Neural progenitor cell (in vitro differentiated cells): ENCODE data around the gene PACRG. TPM values are rescaled to one million over a fixed set of nuclear protein-coding genes. Genes with fewer than 3 reads are reported as not detected.

Source experiments
- DNase-seq: peaks from one replicate; pipeline ENCODE4 v3.0.0-alpha.2; 2016; ENCODE audit warnings: low spot score
- H2AFZ ChIP-seq: fragments of 200-600 bp; sonication (generic); replicated peaks from 2 replicates; pipeline ENCODE4 v1.6.1; 2016; ENCODE audit warnings: antibody characterized with exemption
- H3F3A ChIP-seq: fragments of 200-600 bp; sonication (generic); 2 replicates; pipeline ENCODE4 v1.6.1; 2016; ENCODE audit warnings: antibody characterized with exemption, low read depth
- H3K27ac ChIP-seq: fragments of 200-600 bp; sonication (generic); 2 replicates; pipeline ENCODE4 v1.5.1; 2016; ENCODE audit warnings: mild to moderate bottlenecking
- H3K27me3 ChIP-seq: fragments of 200-600 bp; sonication (generic); 2 replicates; pipeline ENCODE4 v1.6.1; 2016; ENCODE audit warnings: mild to moderate bottlenecking, moderate library complexity
- H3K36me3 ChIP-seq: fragments of 200-600 bp; sonication (generic); 2 replicates; pipeline ENCODE4 v1.5.1; 2016
- H3K4me1 ChIP-seq: fragments of 200-600 bp; sonication (generic); 2 replicates; pipeline ENCODE4 v1.6.1; 2016; ENCODE audit warnings: mixed run types
- H3K4me2 ChIP-seq: fragments of 200-600 bp; sonication (generic); 2 replicates; pipeline ENCODE4 v1.6.1; 2016
- H3K4me3 ChIP-seq: fragments of 200-600 bp; sonication (generic); 2 replicates; pipeline ENCODE4 v1.5.1; 2016
- H3K79me2 ChIP-seq: fragments of 200-600 bp; sonication (generic); 2 replicates; pipeline ENCODE4 v1.6.1; 2016; ENCODE audit warnings: low read depth
- H3K9ac ChIP-seq: fragments of 200-600 bp; sonication (generic); 2 replicates; pipeline ENCODE4 v1.6.1; 2016
- H3K9me3 ChIP-seq: fragments of 200-600 bp; sonication (generic); 2 replicates; pipeline ENCODE4 v1.5.1; 2016; ENCODE audit warnings: low read depth
- H4K20me1 ChIP-seq: fragments of 200-600 bp; sonication (generic); 2 replicates; pipeline ENCODE4 v1.6.1; 2016; ENCODE audit warnings: low read depth
- H3K27ac Mint-ChIP-seq: 3 replicates; pipeline ENCODE4 v1.8.0; 2021; ENCODE audit warnings: mixed read lengths
- H3K27me3 Mint-ChIP-seq: 2 replicates; pipeline ENCODE4 v1.8.0; 2022; ENCODE audit warnings: low read depth, mild to moderate bottlenecking, inconsistent platforms, moderate library complexity, mixed read lengths; ENCODE audit not compliant: insufficient read depth
- H3K36me3 Mint-ChIP-seq: 3 replicates; pipeline ENCODE4 v1.8.0; 2021; ENCODE audit warnings: mixed read lengths
- H3K4me1 Mint-ChIP-seq: 3 replicates; pipeline ENCODE4 v1.8.0; 2021; ENCODE audit warnings: mixed read lengths
- H3K4me3 Mint-ChIP-seq: 3 replicates; pipeline ENCODE4 v1.8.0; 2021; ENCODE audit warnings: mild to moderate bottlenecking, moderate library complexity, mixed read lengths
- H3K9me3 Mint-ChIP-seq: 3 replicates; pipeline ENCODE4 v1.8.0; 2020; ENCODE audit warnings: mixed read lengths
- EZH2 ChIP-seq: fragments of 200-600 bp; sonication (generic); IDR thresholded peaks from 2 replicates; pipeline ENCODE4 v1.6.1; 2017; ENCODE audit warnings: antibody characterized with exemption, mild to moderate bottlenecking, moderate library complexity
- EZH2phosphoT487 ChIP-seq: fragments of 200-600 bp; sonication (generic); IDR thresholded peaks from 2 replicates; pipeline ENCODE4 v1.6.1; 2017; ENCODE audit warnings: antibody characterized with exemption
- total RNA-seq: library from RNA; depleted of rRNA; stranded (reverse); fragments of >200 nt; gene quantifications from 2 replicates; pipeline ENCODE4 v1.2.3, GENCODE V29; 2015; ENCODE audit warnings: low replicate concordance
- TF ChIP-seq, protein P1 (sequence below): fragments of 200-600 bp; sonication (generic); IDR thresholded peaks from 2 replicates; pipeline ENCODE4 v1.5.1; 2017; ENCODE audit warnings: antibody characterized with exemption, mild to moderate bottlenecking

PACRG gene
- total RNA-seq, 1 donor from 2014 or later = 0.30 TPM

DNA sequence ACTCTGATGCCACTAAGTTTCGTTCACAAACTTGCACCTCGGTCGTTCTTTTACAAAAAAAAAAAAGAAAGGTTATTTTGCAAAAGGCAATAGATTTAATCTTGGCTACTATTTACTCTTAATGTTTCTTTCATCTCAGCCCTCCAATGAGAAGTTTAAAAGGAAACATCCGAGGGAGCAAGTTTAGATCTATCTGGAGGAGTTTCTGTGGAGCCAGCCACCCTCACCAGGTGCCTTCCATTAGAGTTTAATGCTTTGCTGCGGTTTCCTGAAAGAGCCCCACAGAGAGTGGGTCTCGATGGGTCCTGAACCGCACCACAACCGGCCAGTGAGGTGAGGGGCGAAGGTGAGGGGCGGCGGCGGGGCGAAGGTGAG is 840 bp upstream of the PACRG start:
- peak overlapping the region; percentile 74 for H3K4me2 ChIP-seq
- no peak for DNase-seq
- Mint-ChIP-seq H3K27me3 (no peaks in the 10 kb centered on the region), H3K27ac (peak overlapping the region; percentile 98), H3K4me3 (peak overlapping the region; percentile 97), H3K9me3 (no peaks in the 10 kb centered on the region), H3K36me3 (no peaks in the 10 kb centered on the region), H3K4me1 (peaks cover 19% of the 10 kb centered on the region)
- H3K27me3 ChIP-seq = peaks cover 8% of the 10 kb centered on the region
- H3K9ac ChIP-seq = no peak overlapping the region
- TF ChIP-seq, protein P1, sequence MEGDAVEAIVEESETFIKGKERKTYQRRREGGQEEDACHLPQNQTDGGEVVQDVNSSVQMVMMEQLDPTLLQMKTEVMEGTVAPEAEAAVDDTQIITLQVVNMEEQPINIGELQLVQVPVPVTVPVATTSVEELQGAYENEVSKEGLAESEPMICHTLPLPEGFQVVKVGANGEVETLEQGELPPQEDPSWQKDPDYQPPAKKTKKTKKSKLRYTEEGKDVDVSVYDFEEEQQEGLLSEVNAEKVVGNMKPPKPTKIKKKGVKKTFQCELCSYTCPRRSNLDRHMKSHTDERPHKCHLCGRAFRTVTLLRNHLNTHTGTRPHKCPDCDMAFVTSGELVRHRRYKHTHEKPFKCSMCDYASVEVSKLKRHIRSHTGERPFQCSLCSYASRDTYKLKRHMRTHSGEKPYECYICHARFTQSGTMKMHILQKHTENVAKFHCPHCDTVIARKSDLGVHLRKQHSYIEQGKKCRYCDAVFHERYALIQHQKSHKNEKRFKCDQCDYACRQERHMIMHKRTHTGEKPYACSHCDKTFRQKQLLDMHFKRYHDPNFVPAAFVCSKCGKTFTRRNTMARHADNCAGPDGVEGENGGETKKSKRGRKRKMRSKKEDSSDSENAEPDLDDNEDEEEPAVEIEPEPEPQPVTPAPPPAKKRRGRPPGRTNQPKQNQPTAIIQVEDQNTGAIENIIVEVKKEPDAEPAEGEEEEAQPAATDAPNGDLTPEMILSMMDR = no peak
- TF ChIP-seq EZH2 = no peak
- no peak for TF ChIP-seq EZH2phosphoT487
- H3F3A ChIP-seq = no peaks in the 10 kb centered on the region
- no peaks in the 10 kb centered on the region for H4K20me1 ChIP-seq
- peak overlapping the region; percentile 65 for H3K4me3 ChIP-seq
- H3K4me1 ChIP-seq = peaks cover 3% of the 10 kb centered on the region
- H3K36me3 ChIP-seq = no peaks in the 10 kb centered on the region
- no peaks in the 10 kb centered on the region for H3K9me3 ChIP-seq
- no peaks in the 10 kb centered on the region for H3K79me2 ChIP-seq
- no peak overlapping the region for H3K27ac ChIP-seq
- H2AFZ ChIP-seq = peak overlapping the region; percentile 64

DNA sequence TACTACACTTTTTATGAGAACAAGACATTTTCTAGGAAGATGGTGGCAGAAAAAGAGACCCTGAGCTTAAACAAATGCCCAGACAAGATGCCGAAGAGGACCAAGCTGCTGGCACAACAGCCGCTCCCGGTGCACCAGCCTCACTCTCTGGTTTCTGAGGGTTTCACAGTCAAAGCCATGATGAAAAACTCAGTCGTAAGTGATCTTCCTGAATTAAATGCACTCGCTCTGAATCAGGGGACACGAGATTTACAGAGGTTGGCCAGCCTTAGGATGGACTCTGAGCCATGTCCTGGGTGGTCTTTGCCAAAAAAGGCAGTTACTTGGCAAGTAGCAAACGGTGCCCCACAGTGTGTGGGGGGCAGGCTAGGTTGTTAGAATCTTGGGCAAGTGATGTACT is 423 bp downstream of the PACRG start:
- H3K4me1 ChIP-seq = peaks cover 3% of the 10 kb centered on the region
- H3K27me3 Mint-ChIP-seq = no peaks in the 10 kb centered on the region
- H3K4me3 ChIP-seq = peak overlapping the region; percentile 28
- H3K36me3 Mint-ChIP-seq = no peaks in the 10 kb centered on the region
- no peak overlapping the region for H3K27ac ChIP-seq
- H3K36me3 ChIP-seq = no peaks in the 10 kb centered on the region
- H4K20me1 ChIP-seq = no peaks in the 10 kb centered on the region
- no peaks in the 10 kb centered on the region for H3K9me3 ChIP-seq
- peak; percentile 23 for DNase-seq
- H3K9me3 Mint-ChIP-seq = no peaks in the 10 kb centered on the region
- H3K27ac Mint-ChIP-seq = peak overlapping the region; percentile 22
- no peaks in the 10 kb centered on the region for H3K79me2 ChIP-seq
- TF ChIP-seq EZH2phosphoT487 (no peak), EZH2 (no peak)
- TF ChIP-seq, protein P1 = no peak
- H3K4me2 ChIP-seq = peak overlapping the region; percentile 67
- peak overlapping the region; percentile 83 for H2AFZ ChIP-seq
- H3K4me3 Mint-ChIP-seq = peak overlapping the region; percentile 97
- peaks cover 24% of the 10 kb centered on the region for H3K4me1 Mint-ChIP-seq
- H3F3A ChIP-seq = no peaks in the 10 kb centered on the region
- peaks cover 8% of the 10 kb centered on the region for H3K27me3 ChIP-seq
- H3K9ac ChIP-seq = no peak overlapping the region

DNA sequence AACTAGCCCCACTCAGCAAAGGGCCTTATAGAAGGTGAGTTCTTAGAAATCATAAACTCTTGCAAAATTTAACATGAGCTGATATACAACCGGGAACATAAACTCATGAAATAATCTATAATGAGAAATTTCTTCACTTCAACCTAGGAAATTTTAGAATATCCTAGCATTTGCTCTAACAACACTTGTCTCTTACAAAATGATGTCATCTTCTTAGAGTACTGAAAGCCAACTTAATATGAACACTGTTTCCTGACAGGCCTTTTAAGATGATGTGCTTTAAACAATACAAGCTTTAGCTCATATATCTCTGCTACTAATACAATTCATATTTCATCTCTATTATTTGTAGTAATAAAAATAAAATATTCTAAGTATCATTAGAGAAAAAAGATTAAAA is 932 bp downstream of the PACRG start:
- Histone ChIP-seq H3F3A (no peaks in the 10 kb centered on the region), H3K27me3 (peaks cover 8% of the 10 kb centered on the region), H3K36me3 (no peaks in the 10 kb centered on the region), H3K79me2 (no peaks in the 10 kb centered on the region), H3K27ac (no peak overlapping the region), H3K9ac (no peak overlapping the region), H3K9me3 (no peaks in the 10 kb centered on the region), H3K4me3 (no peak overlapping the region), H4K20me1 (no peaks in the 10 kb centered on the region), H3K4me1 (peaks cover 3% of the 10 kb centered on the region), H3K4me2 (peak overlapping the region; percentile 67), H2AFZ (peak overlapping the region; percentile 83)
- TF ChIP-seq EZH2 = no peak
- no peak for TF ChIP-seq EZH2phosphoT487
- TF ChIP-seq, protein P1 = no peak
- no peak for DNase-seq
- Mint-ChIP-seq H3K36me3 (no peaks in the 10 kb centered on the region), H3K27me3 (no peaks in the 10 kb centered on the region), H3K4me1 (peaks cover 26% of the 10 kb centered on the region), H3K9me3 (no peaks in the 10 kb centered on the region), H3K4me3 (peak overlapping the region; percentile 97), H3K27ac (peak overlapping the region; percentile 22)
